Endothelial cell of umbilical vein (primary cell): Measurements from ENCODE around the gene SCAMP2. TPM values are rescaled to one million over a fixed set of nuclear protein-coding genes. Genes with fewer than 3 reads are reported as not detected.

Experiments used
- BruUV-seq: library from RNA; stranded (reverse); fragments of 400-500 nt; replicated peaks from 2 replicates; lab custom pipeline; 2021; lab: Mats Ljungman, UMichigan
- CTCF ChIA-PET: fragments of 300-600, 350-600 bp; sonication (Branson Sonifier 250); formaldehyde crosslinking; loops from one replicate; lab custom pipeline; 2021; ENCODE audit warnings: antibody characterized with exemption, inconsistent platforms; lab: Charles Lee
- POLR2A ChIA-PET: fragments of 300-600, 350-600 bp; sonication (Branson Sonifier 250); formaldehyde crosslinking; loops from one replicate; lab custom pipeline; 2021; ENCODE audit warnings: antibody characterized with exemption, inconsistent platforms; lab: Charles Lee
- DNase-seq: peaks from one replicate; pipeline ENCODE4 v3.0.0-alpha.2; 2011; ENCODE audit warnings: low read depth, low spot score
- FAIRE-seq: peaks from 2 replicates; lab custom pipeline; 2011; peaks lifted over from hg19 to GRCh38; lab: Jason Lieb, UNC
- H2AFZ ChIP-seq: 2 replicates; pipeline ENCODE4 v1.6.0; 2012; ENCODE audit warnings: low read depth, low read length, control low read depth, inconsistent platforms
- H3K27ac ChIP-seq: 2 replicates; pipeline ENCODE4 v1.5.1; 2011; ENCODE audit warnings: low read depth, mild to moderate bottlenecking, control low read depth, low read length, moderate library complexity; ENCODE audit not compliant: insufficient read depth
- H3K27me3 ChIP-seq, 2 experiments: 2 replicates each; pipeline versions ENCODE4 v1.6.0 to v1.6.1; 2011; ENCODE audit warnings: low read length in 2 of 2, mixed read lengths in 1 of 2; ENCODE audit not compliant: control insufficient read depth in 2 of 2, insufficient read depth in 2 of 2
- H3K36me3 ChIP-seq, 2 experiments: 2 replicates in 1 of 2; 3 replicates in 1 of 2; pipeline ENCODE4 v1.5.1; 2011; ENCODE audit warnings: low read length in 2 of 2, mild to moderate bottlenecking in 1 of 2, moderate library complexity in 1 of 2; ENCODE audit not compliant: control insufficient read depth in 2 of 2, insufficient read depth in 2 of 2; ENCODE audit errors: extremely low read depth in 1 of 2
- H3K4me1 ChIP-seq: 3 replicates; pipeline ENCODE4 v1.5.1; 2011; ENCODE audit warnings: mild to moderate bottlenecking, low read length; ENCODE audit not compliant: control insufficient read depth, insufficient read depth; ENCODE audit errors: extremely low read depth
- H3K4me2 ChIP-seq: 2 replicates; pipeline ENCODE4 v1.6.1; 2011; ENCODE audit warnings: low read length, control low read depth, mixed read lengths; ENCODE audit not compliant: insufficient read depth
- H3K4me3 ChIP-seq, 3 experiments: fragments of 200-600 bp in 1 of 3; sonication (generic), shearing (Covaris generic) in 1 of 3; replicated peaks in 1 of 3; 2 replicates each; pipeline ENCODE4 v1.5.1; 2011 to 2016; ENCODE audit warnings: control low read depth in 3 of 3, low read length in 3 of 3, mild to moderate bottlenecking in 2 of 3, inconsistent platforms in 1 of 3, low read depth in 1 of 3, moderate library complexity in 1 of 3; ENCODE audit not compliant: insufficient read depth in 1 of 3
- H3K79me2 ChIP-seq: 2 replicates; pipeline ENCODE4 v1.6.0; 2012; ENCODE audit warnings: low read length, inconsistent platforms; ENCODE audit not compliant: control insufficient read depth, insufficient read depth
- H3K9ac ChIP-seq: replicated peaks from 2 replicates; pipeline ENCODE3; 2011; ENCODE audit warnings: low read length, control low read depth; ENCODE audit not compliant: insufficient read depth; ENCODE audit errors: extremely low read depth
- H3K9me1 ChIP-seq: replicated peaks from 3 replicates; pipeline ENCODE4 v1.6.0; 2011; ENCODE audit warnings: mild to moderate bottlenecking, low read length; ENCODE audit not compliant: control insufficient read depth, insufficient read depth; ENCODE audit errors: extremely low read depth
- H3K9me3 ChIP-seq: replicated peaks from 2 replicates; pipeline ENCODE4 v1.5.1; 2012; ENCODE audit warnings: low read length, inconsistent platforms; ENCODE audit not compliant: control insufficient read depth, insufficient read depth
- H4K20me1 ChIP-seq: replicated peaks from 2 replicates; pipeline ENCODE3; 2011; ENCODE audit warnings: mild to moderate bottlenecking, low read length; ENCODE audit not compliant: control insufficient read depth, insufficient read depth; ENCODE audit errors: extremely low read depth
- EZH2 ChIP-seq: IDR thresholded peaks from 2 replicates; pipeline ENCODE4 v1.6.1; 2012; ENCODE audit warnings: borderline replicate concordance, low read depth, mild to moderate bottlenecking, moderate library complexity, low read length, inconsistent platforms; ENCODE audit not compliant: severe bottlenecking
- FOS ChIP-seq: IDR thresholded peaks from 2 replicates; pipeline ENCODE4 v1.6.1; 2011; ENCODE audit warnings: mild to moderate bottlenecking, low read length, moderate library complexity, borderline replicate concordance; ENCODE audit not compliant: insufficient read depth
- GATA2 ChIP-seq: IDR thresholded peaks from 2 replicates; pipeline ENCODE4 v1.7.0; 2011; ENCODE audit warnings: low read depth, mild to moderate bottlenecking, moderate library complexity, mixed read lengths, low read length; ENCODE audit not compliant: insufficient read length, insufficient read depth
- JUN ChIP-seq: IDR thresholded peaks from 2 replicates; pipeline ENCODE4 v1.6.1; 2011; ENCODE audit warnings: borderline replicate concordance, low read depth; ENCODE audit not compliant: insufficient read length, insufficient read depth
- POLR2A ChIP-seq: IDR thresholded peaks from 2 replicates; pipeline ENCODE4 v1.6.1; 2012; ENCODE audit warnings: low read depth, mild to moderate bottlenecking, control low read depth, low read length
- POLR2AphosphoS5 ChIP-seq: IDR thresholded peaks from 2 replicates; pipeline ENCODE4 v1.6.1; 2012; ENCODE audit warnings: low read depth, mild to moderate bottlenecking, control low read depth, low read length, moderate library complexity; ENCODE audit not compliant: insufficient read depth
- dilution Hi-C: fragments of 300-500 bp; cut with MboI; formaldehyde crosslinking; loops from one replicate; pipeline ENCODE4 v1.15.0; 2019; ENCODE audit warnings: low sequenced_read_pairs; ENCODE audit not compliant: extremely low pct_ligation_motif_present
- intact Hi-C: fragments of 100-400 bp; cut with micrococcal nuclease; formaldehyde crosslinking; loops from one replicate; pipeline ENCODE4 v1.10.0; 2022
- polyA plus RNA-seq, 4 experiments: library from polyadenylated mRNA; depleted of rRNA in 3 of 4; stranded (reverse) in 3 of 4; unstranded in 1 of 4; fragments of >200 nt; gene quantifications; 2 replicates each; pipeline versions ENCODE4 v1.2.1 to v1.2.3, GENCODE V29; 2011 to 2012; ENCODE audit warnings: missing spikeins in 1 of 4
- total RNA-seq: library from RNA; stranded (reverse); gene quantifications from 2 replicates; pipeline ENCODE4 v1.2.3, GENCODE V29; 2021

SCAMP2 gene
- total and polyA plus RNA-seq, 2 donors (not counting 3 experiments of a cell fraction or from before 2014, with no cell fraction given) = 67.3 to 256 TPM

DNA sequence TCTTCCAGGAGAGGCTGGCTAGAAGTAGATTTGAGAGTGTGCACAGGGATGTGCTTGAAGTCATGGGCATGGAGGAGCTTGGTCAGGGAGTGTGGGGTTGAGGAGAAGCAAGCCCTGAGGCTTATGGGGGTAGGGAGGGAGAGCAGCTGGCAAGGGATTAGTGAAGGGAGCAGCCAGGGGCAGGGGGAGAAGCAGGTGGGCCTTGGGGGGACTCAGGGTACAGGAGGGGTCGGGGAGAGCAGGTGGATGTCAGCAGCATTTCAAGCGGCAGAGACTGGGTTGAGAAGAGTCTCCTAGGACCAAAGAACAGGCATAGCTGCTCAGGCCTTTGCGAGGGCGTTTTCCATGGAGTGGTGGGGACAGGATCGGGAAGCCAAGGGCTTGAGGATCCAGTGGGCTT lies 63.9 kb downstream of the SCAMP2 start:
- Histone ChIP-seq H3K27ac (no peak overlapping the region), H3K79me2 (no peaks in the 10 kb centered on the region), H3K4me1 (no peaks in the 10 kb centered on the region), H3K9me1 (no peaks in the 10 kb centered on the region), H3K9ac (no peak overlapping the region), H4K20me1 (no peaks in the 10 kb centered on the region), H3K4me3 (no peak overlapping the region), H3K36me3 (no peaks in the 10 kb centered on the region), H3K27me3 (no peaks in the 10 kb centered on the region), H3K9me3 (no peaks in the 10 kb centered on the region), H3K4me2 (no peak overlapping the region), H2AFZ (no peak overlapping the region)
- TF ChIP-seq EZH2 (no peak), JUN (no peak), FOS (no peak), POLR2AphosphoS5 (no peak)
- BruUV-seq = no TSS peak
- intact Hi-C loops (no loop called here), dilution Hi-C loops (no loop called here)
- DNase-seq (no peak), FAIRE-seq (no peak)
- ChIA-PET CTCF (interaction anchor here (1.3 to 2.6 kb wide), 5 partner anchors 8 to 39 kb away, joined by 3 to 6 read pairs (median 4); no protein-coding TSS in a partner anchor), POLR2A (no interaction called here)

GRCh38 chr15:74808840-74809229 lies 64.3 kb downstream of the SCAMP2 start:
- Histone ChIP-seq H3K27ac (no peak overlapping the region), H4K20me1 (no peaks in the 10 kb centered on the region), H3K9me1 (no peaks in the 10 kb centered on the region), H2AFZ (no peak overlapping the region), H3K4me3 (no peak overlapping the region), H3K27me3 (no peaks in the 10 kb centered on the region), H3K4me2 (no peak overlapping the region), H3K4me1 (no peaks in the 10 kb centered on the region), H3K9ac (no peak overlapping the region), H3K36me3 (no peaks in the 10 kb centered on the region), H3K79me2 (no peaks in the 10 kb centered on the region), H3K9me3 (no peaks in the 10 kb centered on the region)
- dilution Hi-C loops = no loop called here
- ChIA-PET POLR2A (no interaction called here), CTCF (interaction anchor here (1.3 to 2.6 kb wide), 3 partner anchors 8 to 25 kb away, joined by 3 to 7 read pairs (median 6); no protein-coding TSS in a partner anchor)
- intact Hi-C loops = no loop called here
- FAIRE-seq (no peak), DNase-seq (no peak)
- no peak for TF ChIP-seq POLR2A
- TF ChIP-seq GATA2 = no peak
- no TSS peak for BruUV-seq
